Ishikawa (cell line): ENCODE measurements around the gene LGSN.

ENCODE experiments used
- CREB1 ChIP-seq: IDR thresholded peaks from 2 replicates; pipeline ENCODE4 v1.6.1; 2012; ENCODE audit warnings: low read depth
- EP300 ChIP-seq: IDR thresholded peaks from 2 replicates; pipeline ENCODE4 v1.6.1; 2012; ENCODE audit warnings: borderline replicate concordance
- MAX ChIP-seq: IDR thresholded peaks from 2 replicates; pipeline ENCODE4 v1.6.1; 2012
- REST ChIP-seq: IDR thresholded peaks from 2 replicates; pipeline ENCODE4 v1.6.1; 2012; ENCODE audit warnings: low read depth, mild to moderate bottlenecking
- YY1 ChIP-seq: IDR thresholded peaks from 2 replicates; pipeline ENCODE4 v1.6.1; 2012; ENCODE audit warnings: low read depth
- ZBTB7A ChIP-seq: IDR thresholded peaks from 2 replicates; pipeline ENCODE4 v1.6.1; 2012; ENCODE audit warnings: low read depth

GRCh38 chr6:63259153-63259552, 60.6 kb downstream of the LGSN start:
- TF ChIP-seq CREB1 (no peak), EP300 (no peak), MAX (no peak), REST (no peak), ZBTB7A (no peak), YY1 (no peak)
